PFSK-1 (cell line): ENCODE data around the gene OR9Q1.
"Not testable (repeated sequence)": the region's sequence is repeated elsewhere in the genome, so short reads cannot be mapped to it uniquely, and the experiment has no call there.

Experiments
- FOXP2 ChIP-seq: optimal IDR thresholded peaks from 2 replicates; pipeline ENCODE3; 2011; ENCODE audit warnings: borderline replicate concordance, control low read depth, inconsistent platforms; ENCODE audit not compliant: insufficient read depth; ENCODE audit errors: extremely low read length, extremely low read depth
- POLR2AphosphoS5 ChIP-seq: IDR thresholded peaks from 2 replicates; pipeline ENCODE4 v1.6.1; 2012; ENCODE audit warnings: low read depth, mild to moderate bottlenecking, control low read depth, low read length, moderate library complexity
- SIN3A ChIP-seq: IDR thresholded peaks from 2 replicates; pipeline ENCODE4 v1.6.1; 2012; ENCODE audit warnings: mild to moderate bottlenecking, low read length, moderate library complexity, borderline replicate concordance; ENCODE audit not compliant: insufficient read depth
- TAF1 ChIP-seq: IDR thresholded peaks from 2 replicates; pipeline ENCODE4 v1.6.1; 2012; ENCODE audit warnings: low read length, control low read depth, borderline replicate concordance; ENCODE audit not compliant: insufficient read depth
- TF ChIP-seq, protein P1 (sequence below), 2 experiments: IDR thresholded peaks; 2 replicates each; pipeline versions ENCODE4 v1.6.1 to v1.8.0; 2011 to 2012; ENCODE audit warnings: low read depth in 2 of 2, low read length in 2 of 2, control low read depth in 1 of 2, inconsistent platforms in 1 of 2, mild to moderate bottlenecking in 1 of 2, moderate library complexity in 1 of 2; ENCODE audit not compliant: insufficient read depth in 1 of 2

OR9Q1 gene

DNA sequence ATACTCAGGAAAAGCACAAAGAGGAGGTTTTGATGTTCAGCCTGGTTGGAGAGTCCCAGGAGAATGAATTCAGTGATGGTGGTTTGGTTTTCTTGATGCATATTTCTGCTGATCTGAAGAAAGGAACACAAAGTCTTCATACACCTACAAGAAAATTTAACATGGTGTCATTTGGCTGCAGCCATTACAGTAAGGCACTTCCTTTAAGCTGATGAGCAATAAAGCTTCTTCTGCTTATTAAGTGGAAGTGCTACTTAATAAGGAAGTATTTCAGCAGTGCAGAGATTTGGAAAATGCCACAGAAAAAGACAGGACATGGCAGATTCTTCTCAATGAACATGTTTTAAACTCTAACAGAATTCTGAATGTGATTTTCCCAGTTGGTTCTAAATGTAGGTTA lies 180.4 kb downstream of the OR9Q1 start, which contains the start of gene OR1S2:
OR1S2 (minus strand) TSS at position 101 of the 400 bp plus-strand sequence; CDS start at position 101, 0 bp downstream.
- no peak for TF ChIP-seq SIN3A
- TF ChIP-seq, protein P1, sequence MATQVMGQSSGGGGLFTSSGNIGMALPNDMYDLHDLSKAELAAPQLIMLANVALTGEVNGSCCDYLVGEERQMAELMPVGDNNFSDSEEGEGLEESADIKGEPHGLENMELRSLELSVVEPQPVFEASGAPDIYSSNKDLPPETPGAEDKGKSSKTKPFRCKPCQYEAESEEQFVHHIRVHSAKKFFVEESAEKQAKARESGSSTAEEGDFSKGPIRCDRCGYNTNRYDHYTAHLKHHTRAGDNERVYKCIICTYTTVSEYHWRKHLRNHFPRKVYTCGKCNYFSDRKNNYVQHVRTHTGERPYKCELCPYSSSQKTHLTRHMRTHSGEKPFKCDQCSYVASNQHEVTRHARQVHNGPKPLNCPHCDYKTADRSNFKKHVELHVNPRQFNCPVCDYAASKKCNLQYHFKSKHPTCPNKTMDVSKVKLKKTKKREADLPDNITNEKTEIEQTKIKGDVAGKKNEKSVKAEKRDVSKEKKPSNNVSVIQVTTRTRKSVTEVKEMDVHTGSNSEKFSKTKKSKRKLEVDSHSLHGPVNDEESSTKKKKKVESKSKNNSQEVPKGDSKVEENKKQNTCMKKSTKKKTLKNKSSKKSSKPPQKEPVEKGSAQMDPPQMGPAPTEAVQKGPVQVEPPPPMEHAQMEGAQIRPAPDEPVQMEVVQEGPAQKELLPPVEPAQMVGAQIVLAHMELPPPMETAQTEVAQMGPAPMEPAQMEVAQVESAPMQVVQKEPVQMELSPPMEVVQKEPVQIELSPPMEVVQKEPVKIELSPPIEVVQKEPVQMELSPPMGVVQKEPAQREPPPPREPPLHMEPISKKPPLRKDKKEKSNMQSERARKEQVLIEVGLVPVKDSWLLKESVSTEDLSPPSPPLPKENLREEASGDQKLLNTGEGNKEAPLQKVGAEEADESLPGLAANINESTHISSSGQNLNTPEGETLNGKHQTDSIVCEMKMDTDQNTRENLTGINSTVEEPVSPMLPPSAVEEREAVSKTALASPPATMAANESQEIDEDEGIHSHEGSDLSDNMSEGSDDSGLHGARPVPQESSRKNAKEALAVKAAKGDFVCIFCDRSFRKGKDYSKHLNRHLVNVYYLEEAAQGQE (IDR thresholded peaks at IDR 0.05; ENCODE audit: insufficient read depth in 1 of 2, low read depth in 2 of 2, low read length in 2 of 2), result no peak
- TF ChIP-seq POLR2AphosphoS5, result no peak
- TF ChIP-seq FOXP2, result no peak
- TF ChIP-seq TAF1, result no peak

GRCh38 chr11:58212420-58212819 lies 188.7 kb downstream of the OR9Q1 start, which contains the start of gene OR1S1:
TSS of gene OR1S1 (plus strand) at chr11:58212720.
- not testable (repeated sequence) for TF ChIP-seq SIN3A, TAF1, POLR2AphosphoS5

- TF ChIP-seq SIN3A (no peak), FOXP2 (no peak), TAF1 (no peak), POLR2AphosphoS5 (no peak)
- TF ChIP-seq, protein P1 (IDR thresholded peaks at IDR 0.05; ENCODE audit: insufficient read depth in 1 of 2, low read depth in 2 of 2, low read length in 2 of 2), result no peak
Observed at GRCh38 chr11:58216476-58216875, 192.8 kb downstream of the OR9Q1 start.

DNA sequence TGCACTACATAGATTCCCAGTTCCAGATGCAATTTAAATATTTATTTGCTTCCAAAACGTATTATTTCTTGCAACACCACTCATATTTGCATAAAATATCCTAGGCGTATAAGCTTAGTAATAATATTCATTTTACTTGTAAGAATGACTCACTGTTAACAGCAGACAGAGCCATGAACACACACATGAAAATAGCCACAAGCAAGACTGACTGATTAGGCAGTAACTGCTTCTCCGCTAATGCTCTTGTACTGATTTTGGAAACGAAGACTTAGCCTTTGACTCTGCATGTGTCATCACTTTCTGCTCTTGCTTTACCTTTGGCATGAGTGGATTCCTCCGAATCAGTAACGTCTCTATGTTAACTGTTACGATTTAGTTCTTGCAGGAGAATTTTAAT lies 199.0 kb downstream of the OR9Q1 start:
- TF ChIP-seq SIN3A, result no peak
- TF ChIP-seq TAF1, result no peak
- TF ChIP-seq FOXP2, result no peak
- TF ChIP-seq, protein P1 (IDR thresholded peaks at IDR 0.05; ENCODE audit: insufficient read depth in 1 of 2, low read depth in 2 of 2, low read length in 2 of 2), result no peak
- no peak for TF ChIP-seq POLR2AphosphoS5

DNA sequence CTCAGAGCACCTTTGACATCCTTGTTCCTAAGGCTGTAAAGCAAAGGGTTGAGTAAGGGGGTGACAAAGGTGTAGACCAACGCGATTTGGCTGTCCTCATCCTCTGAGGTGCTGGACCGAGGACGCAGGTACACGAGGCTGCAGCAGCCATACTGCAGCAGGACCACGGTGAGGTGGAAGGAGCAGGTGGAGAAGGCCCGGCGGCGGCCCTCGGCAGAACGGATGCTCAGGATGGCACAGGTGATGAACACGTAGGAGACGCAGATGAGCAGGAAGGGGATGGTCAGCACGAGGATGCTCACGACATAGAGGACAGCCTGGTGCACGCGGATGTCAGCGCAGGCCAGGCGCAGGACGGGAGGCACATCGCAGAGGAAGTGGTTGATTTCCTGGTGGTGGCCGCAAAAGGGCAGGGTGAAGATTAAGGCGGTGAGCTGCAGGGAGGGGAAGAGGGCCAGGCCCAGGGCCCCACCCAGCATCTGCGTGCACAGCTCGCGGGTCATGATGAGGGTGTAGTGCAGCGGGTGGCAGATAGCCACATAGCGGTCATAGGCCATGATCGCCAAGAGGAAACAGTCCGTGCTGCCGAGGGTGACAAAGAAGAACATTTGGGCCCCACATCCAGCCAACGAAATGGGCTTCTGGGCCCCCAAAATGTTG lies 204.4 kb downstream of the OR9Q1 start:
- TF ChIP-seq, protein P1 (IDR thresholded peaks at IDR 0.05; ENCODE audit: insufficient read depth in 1 of 2, low read depth in 2 of 2, low read length in 2 of 2), result no peak
- TF ChIP-seq SIN3A (no peak), FOXP2 (no peak), TAF1 (no peak), POLR2AphosphoS5 (no peak)
